OCI-LY1 (cell line): Measurements from ENCODE around the gene VIPAS39.

ENCODE experiments used
- H2AFZ ChIP-seq: fragments of 200-600 bp; sonication (generic), shearing (Covaris generic); 2 replicates; pipeline ENCODE4 v1.6.0; 2014; ENCODE audit warnings: antibody characterized with exemption, mild to moderate bottlenecking, low read length
- H3F3A ChIP-seq: fragments of 200-600 bp; sonication (generic), shearing (Covaris generic); 2 replicates; pipeline ENCODE4 v1.6.0; 2014; ENCODE audit warnings: mild to moderate bottlenecking, antibody characterized with exemption, low read length, moderate library complexity; ENCODE audit not compliant: insufficient read depth
- H3K27ac ChIP-seq: fragments of 200-600 bp; sonication (generic); 2 replicates; pipeline ENCODE4 v1.5.1; 2014; ENCODE audit warnings: low read length, mixed run types, mild to moderate bottlenecking, low read depth; ENCODE audit not compliant: poor library complexity, severe bottlenecking
- H3K27me3 ChIP-seq: fragments of 200-600 bp; sonication (generic); 2 replicates; pipeline ENCODE4 v1.6.0; 2014; ENCODE audit warnings: antibody characterized with exemption, mild to moderate bottlenecking, low read length, moderate library complexity; ENCODE audit not compliant: insufficient read depth
- H3K36me3 ChIP-seq: fragments of 200-600 bp; sonication (generic); 2 replicates; pipeline ENCODE4 v1.6.1; 2014; ENCODE audit warnings: mild to moderate bottlenecking, antibody characterized with exemption, low read length, moderate library complexity, mixed read lengths; ENCODE audit not compliant: insufficient read depth
- H3K4me1 ChIP-seq: fragments of 200-600 bp; sonication (generic); 2 replicates; pipeline ENCODE4 v1.5.1; 2014; ENCODE audit warnings: mild to moderate bottlenecking, low read length, moderate library complexity; ENCODE audit not compliant: insufficient read depth, severe bottlenecking
- H3K4me2 ChIP-seq: fragments of 200-600 bp; sonication (generic), shearing (Covaris generic); 2 replicates; pipeline ENCODE4 v1.6.1; 2014; ENCODE audit warnings: low read length
- H3K4me3 ChIP-seq: fragments of 200-600 bp; sonication (generic); 2 replicates; pipeline ENCODE4 v1.5.1; 2014; ENCODE audit warnings: low read length, low read depth, mild to moderate bottlenecking, mixed read lengths; ENCODE audit not compliant: poor library complexity, severe bottlenecking
- H3K79me2 ChIP-seq: fragments of 200-600 bp; shearing (Covaris generic); 2 replicates; pipeline ENCODE4 v1.6.1; 2016; ENCODE audit warnings: mixed run types, low read length, mixed read lengths; ENCODE audit not compliant: insufficient read depth
- H3K9ac ChIP-seq: fragments of 200-600 bp; sonication (generic), shearing (Covaris generic); 2 replicates; pipeline ENCODE4 v1.6.1; 2014; ENCODE audit warnings: mild to moderate bottlenecking, low read length, mixed read lengths
- H3K9me2 ChIP-seq: fragments of 200-600 bp; sonication (generic), shearing (Covaris generic); 2 replicates; pipeline ENCODE4 v1.6.1; 2014; ENCODE audit warnings: low read depth, mild to moderate bottlenecking, low read length, mixed read lengths
- H3K9me3 ChIP-seq: fragments of 200-600 bp; shearing (Covaris generic); 2 replicates; pipeline ENCODE4 v1.6.1; 2014; ENCODE audit warnings: low read length, mixed read lengths
- H4K20me1 ChIP-seq: fragments of 200-600 bp; sonication (generic), shearing (Covaris generic); 2 replicates; pipeline ENCODE4 v1.6.0; 2016; ENCODE audit warnings: mild to moderate bottlenecking, low read length; ENCODE audit not compliant: insufficient read depth
- EZH2 ChIP-seq: fragments of 200-600 bp; sonication (generic), shearing (Covaris generic); IDR thresholded peaks from 2 replicates; pipeline ENCODE4 v1.8.0; 2017; ENCODE audit warnings: borderline replicate concordance, mixed run types, mild to moderate bottlenecking, antibody characterized with exemption, low read length, moderate library complexity, mixed read lengths
- TF ChIP-seq, protein P1 (sequence below): fragments of 200-600 bp; sonication (generic), shearing (Covaris generic); IDR thresholded peaks from 2 replicates; pipeline ENCODE4 v1.5.1; 2017; ENCODE audit warnings: mild to moderate bottlenecking, antibody characterized with exemption, low read length, moderate library complexity, mixed read lengths

The VIPAS39 gene

DNA sequence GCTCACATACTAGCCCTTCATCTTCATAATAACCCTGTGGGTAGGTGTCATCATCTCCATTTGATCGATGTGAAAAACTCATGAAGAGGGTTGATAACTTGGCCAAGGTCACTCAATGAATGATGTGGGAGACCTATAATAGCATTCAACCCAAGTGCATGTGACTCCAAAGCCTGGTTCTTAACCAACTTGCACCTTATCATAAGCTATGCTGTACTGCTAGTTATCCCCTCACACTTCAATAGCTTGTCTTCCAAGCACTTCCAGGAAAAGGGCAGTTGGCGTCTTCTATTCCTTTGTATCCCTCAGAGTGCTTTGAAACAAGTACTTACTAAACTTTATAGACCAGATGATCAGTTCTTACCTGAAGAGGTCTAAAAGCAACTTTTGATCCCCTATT lies 15.2 kb downstream of the VIPAS39 start:
- H3K79me2 ChIP-seq = no peaks in the 10 kb centered on the region
- no peaks in the 10 kb centered on the region for H3K9me2 ChIP-seq
- H3F3A ChIP-seq = no peaks in the 10 kb centered on the region
- no peaks in the 10 kb centered on the region for H3K4me1 ChIP-seq
- H3K27me3 ChIP-seq = no peaks in the 10 kb centered on the region
- H3K4me3 ChIP-seq = no peak overlapping the region
- H3K4me2 ChIP-seq = no peak overlapping the region
- H3K36me3 ChIP-seq = peaks cover 55% of the 10 kb centered on the region
- H3K9ac ChIP-seq = no peak overlapping the region
- H3K9me3 ChIP-seq = no peaks in the 10 kb centered on the region
- no peak overlapping the region for H3K27ac ChIP-seq
- TF ChIP-seq EZH2 = no peak
- TF ChIP-seq, protein P1, sequence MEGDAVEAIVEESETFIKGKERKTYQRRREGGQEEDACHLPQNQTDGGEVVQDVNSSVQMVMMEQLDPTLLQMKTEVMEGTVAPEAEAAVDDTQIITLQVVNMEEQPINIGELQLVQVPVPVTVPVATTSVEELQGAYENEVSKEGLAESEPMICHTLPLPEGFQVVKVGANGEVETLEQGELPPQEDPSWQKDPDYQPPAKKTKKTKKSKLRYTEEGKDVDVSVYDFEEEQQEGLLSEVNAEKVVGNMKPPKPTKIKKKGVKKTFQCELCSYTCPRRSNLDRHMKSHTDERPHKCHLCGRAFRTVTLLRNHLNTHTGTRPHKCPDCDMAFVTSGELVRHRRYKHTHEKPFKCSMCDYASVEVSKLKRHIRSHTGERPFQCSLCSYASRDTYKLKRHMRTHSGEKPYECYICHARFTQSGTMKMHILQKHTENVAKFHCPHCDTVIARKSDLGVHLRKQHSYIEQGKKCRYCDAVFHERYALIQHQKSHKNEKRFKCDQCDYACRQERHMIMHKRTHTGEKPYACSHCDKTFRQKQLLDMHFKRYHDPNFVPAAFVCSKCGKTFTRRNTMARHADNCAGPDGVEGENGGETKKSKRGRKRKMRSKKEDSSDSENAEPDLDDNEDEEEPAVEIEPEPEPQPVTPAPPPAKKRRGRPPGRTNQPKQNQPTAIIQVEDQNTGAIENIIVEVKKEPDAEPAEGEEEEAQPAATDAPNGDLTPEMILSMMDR = no peak
- no peak overlapping the region for H2AFZ ChIP-seq
- no peaks in the 10 kb centered on the region for H4K20me1 ChIP-seq

DNA sequence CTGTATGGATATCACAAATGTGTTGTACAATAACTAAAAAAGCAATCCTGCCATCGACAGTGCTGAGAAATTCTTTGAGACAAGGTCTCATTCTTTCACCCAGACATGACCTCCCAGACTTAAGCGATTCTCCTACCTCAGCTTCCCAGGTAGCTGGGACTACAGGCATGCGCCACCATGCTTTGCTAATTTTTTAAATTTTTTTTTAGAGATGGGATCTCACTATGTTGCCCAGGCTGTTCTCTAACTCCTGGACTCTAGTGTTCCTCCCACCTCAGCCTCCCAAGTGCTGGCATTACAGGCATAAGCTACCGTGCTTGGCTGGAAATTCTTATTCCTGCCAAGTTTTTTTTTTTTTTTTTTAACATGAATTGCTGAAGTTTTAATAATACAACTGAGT lies 17.5 kb downstream of the VIPAS39 start:
- Histone ChIP-seq H2AFZ (no peak overlapping the region), H3K9me2 (no peaks in the 10 kb centered on the region), H3K9me3 (no peaks in the 10 kb centered on the region), H4K20me1 (no peaks in the 10 kb centered on the region), H3K4me3 (no peak overlapping the region), H3K4me2 (no peak overlapping the region), H3K79me2 (no peaks in the 10 kb centered on the region), H3F3A (no peaks in the 10 kb centered on the region), H3K27ac (no peak overlapping the region), H3K4me1 (no peaks in the 10 kb centered on the region), H3K36me3 (peaks cover 68% of the 10 kb centered on the region), H3K27me3 (no peaks in the 10 kb centered on the region), H3K9ac (no peak overlapping the region)
- TF ChIP-seq, protein P1 = no peak
- no peak for TF ChIP-seq EZH2

DNA sequence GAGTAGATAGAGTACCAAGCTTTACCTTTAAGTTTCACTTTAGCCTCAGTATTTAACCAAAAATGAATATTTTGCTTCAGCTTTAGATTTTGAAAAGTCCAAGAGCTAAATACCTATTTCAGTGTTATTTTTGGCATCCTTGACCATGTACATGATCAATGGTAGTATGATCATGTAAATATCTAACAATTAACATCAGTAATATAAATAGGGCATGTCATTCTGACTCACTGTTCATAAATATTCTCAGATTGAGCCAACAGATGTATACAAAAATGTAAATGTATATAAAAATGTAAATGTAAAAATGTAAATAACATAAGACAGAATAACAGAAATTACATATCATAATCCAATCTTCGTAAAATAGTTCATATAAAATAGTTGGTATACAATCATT lies 18.8 kb downstream of the VIPAS39 start:
- Histone ChIP-seq H3F3A (no peaks in the 10 kb centered on the region), H3K9ac (no peak overlapping the region), H2AFZ (no peak overlapping the region), H3K27ac (no peak overlapping the region), H3K4me2 (no peak overlapping the region), H3K9me3 (no peaks in the 10 kb centered on the region), H3K4me3 (no peak overlapping the region), H3K36me3 (peaks cover 75% of the 10 kb centered on the region), H3K79me2 (no peaks in the 10 kb centered on the region), H3K27me3 (no peaks in the 10 kb centered on the region), H4K20me1 (no peaks in the 10 kb centered on the region), H3K9me2 (no peaks in the 10 kb centered on the region), H3K4me1 (no peaks in the 10 kb centered on the region)
- TF ChIP-seq, protein P1 = no peak
- TF ChIP-seq EZH2 = no peak
